HG02588 (cell line): ENCODE results near the gene GNA15.

ENCODE experiments used
- ATAC-seq: cut with Tn5 transposase; IDR thresholded peaks from one replicate; pipeline ENCODE4 v1.9.1; 2021; ENCODE audit warnings: mild to moderate bottlenecking, moderate library complexity; ENCODE audit not compliant: unreplicated experiment

GNA15 gene

GRCh38 chr19:3206216-3206953, 70.6 kb downstream of the GNA15 start:
- ATAC-seq: no peak

- ATAC-seq: no peak
Observed at GRCh38 chr19:3207461-3208242, 71.8 kb downstream of the GNA15 start.

- ATAC-seq: no peak
Observed at GRCh38 chr19:3208317-3209207, 72.7 kb downstream of the GNA15 start.

GRCh38 chr19:3210347-3211017, 74.6 kb downstream of the GNA15 start:
- no peak for ATAC-seq

- ATAC-seq: no peak
Observed at GRCh38 chr19:3211191-3211590, 75.4 kb downstream of the GNA15 start.

GRCh38 chr19:3213159-3213558, 77.3 kb downstream of the GNA15 start:
- no peak for ATAC-seq
